Neuronal stem cell (in vitro differentiated cells): Measurements from ENCODE around the gene SERPINB6.

ENCODE experiments used
- DNase-seq: peaks from one replicate; pipeline ENCODE4 v3.0.0-alpha.2; 2013; ENCODE audit warnings: low spot score
- H2AFZ ChIP-seq: one replicate; pipeline ENCODE4 v1.6.1; 2013; ENCODE audit warnings: mild to moderate bottlenecking, low read length, inconsistent platforms
- H2AK5ac ChIP-seq: 2 replicates; pipeline ENCODE4 v1.6.1; 2013; ENCODE audit warnings: low read depth, mild to moderate bottlenecking, inconsistent platforms, low read length, moderate library complexity, mixed read lengths
- H2BK120ac ChIP-seq: 2 replicates; pipeline ENCODE4 v1.6.1; 2013; ENCODE audit warnings: low read depth, mild to moderate bottlenecking, inconsistent platforms, low read length, moderate library complexity, mixed read lengths
- H2BK12ac ChIP-seq: one replicate; pipeline ENCODE4 v1.6.1; 2013; ENCODE audit warnings: low read length, inconsistent platforms
- H2BK15ac ChIP-seq: 2 replicates; pipeline ENCODE4 v1.6.1; 2013; ENCODE audit warnings: mild to moderate bottlenecking, low read length, inconsistent platforms, mixed read lengths
- H2BK5ac ChIP-seq: one replicate; pipeline ENCODE4 v1.6.1; 2013; ENCODE audit warnings: inconsistent platforms, mild to moderate bottlenecking, low read length, moderate library complexity
- H3K14ac ChIP-seq: one replicate; pipeline ENCODE4 v1.6.1; 2013; ENCODE audit warnings: low read length, inconsistent platforms
- H3K18ac ChIP-seq: 2 replicates; pipeline ENCODE4 v1.6.1; 2013; ENCODE audit warnings: low read length, inconsistent platforms
- H3K23ac ChIP-seq: 2 replicates; pipeline ENCODE4 v1.6.1; 2013; ENCODE audit warnings: low read depth, mild to moderate bottlenecking, mixed read lengths, low read length, inconsistent platforms; ENCODE audit not compliant: poor library complexity
- H3K27ac ChIP-seq: replicated peaks from 3 replicates; pipeline ENCODE4 v1.5.1; 2013; ENCODE audit warnings: low read length, inconsistent platforms
- H3K27me3 ChIP-seq, 3 experiments: 2 replicates each; pipeline ENCODE4 v1.6.1; 2013; ENCODE audit warnings: low read length in 3 of 3, mild to moderate bottlenecking in 2 of 3, inconsistent platforms in 1 of 3, low read depth in 1 of 3, mixed read lengths in 1 of 3, moderate library complexity in 1 of 3; ENCODE audit not compliant: control insufficient read depth in 3 of 3, insufficient read depth in 3 of 3
- H3K36me3 ChIP-seq, 2 donors: replicated peaks in 1 of 2; 2 replicates each; pipeline ENCODE4 v1.6.1; 2013; ENCODE audit warnings: low read length in 2 of 2; ENCODE audit not compliant: control insufficient read depth in 2 of 2, insufficient read depth in 2 of 2
- H3K4ac ChIP-seq: 2 replicates; pipeline ENCODE4 v1.6.1; 2013; ENCODE audit warnings: inconsistent platforms, mild to moderate bottlenecking, low read length, moderate library complexity
- H3K4me1 ChIP-seq, 2 donors: 1 replicate in 1 of 2; 2 replicates in 1 of 2; pipeline ENCODE4 v1.6.1; 2013; ENCODE audit warnings: low read length in 2 of 2, low read depth in 1 of 2; ENCODE audit not compliant: control insufficient read depth in 2 of 2, insufficient read depth in 1 of 2
- H3K4me2 ChIP-seq: one replicate; pipeline ENCODE4 v1.6.1; 2013; ENCODE audit warnings: mild to moderate bottlenecking, low read length, inconsistent platforms; ENCODE audit not compliant: insufficient read depth, poor library complexity, severe bottlenecking
- H3K4me3 ChIP-seq, 2 donors: 2 replicates each; pipeline ENCODE4 v1.5.1; 2013; ENCODE audit warnings: low read length in 2 of 2, mild to moderate bottlenecking in 2 of 2, inconsistent platforms in 1 of 2, moderate library complexity in 1 of 2
- H3K79me1 ChIP-seq: one replicate; pipeline ENCODE4 v1.6.1; 2013; ENCODE audit warnings: low read depth, mild to moderate bottlenecking, inconsistent platforms, low read length, moderate library complexity
- H3K9ac ChIP-seq: one replicate; pipeline ENCODE4 v1.6.1; 2013; ENCODE audit warnings: mild to moderate bottlenecking, low read depth, low read length, inconsistent platforms; ENCODE audit not compliant: poor library complexity
- H3K9me3 ChIP-seq, 2 donors: replicated peaks in 1 of 2; 2 replicates each; pipeline versions ENCODE3 to v1.6.1; 2013; ENCODE audit warnings: low read length in 2 of 2, mild to moderate bottlenecking in 2 of 2, inconsistent platforms in 1 of 2, low read depth in 1 of 2, mixed read lengths in 1 of 2, moderate library complexity in 1 of 2; ENCODE audit not compliant: control insufficient read depth in 2 of 2, insufficient read depth in 1 of 2
- H4K8ac ChIP-seq: one replicate; pipeline ENCODE4 v1.6.1; 2013; ENCODE audit warnings: low read depth, mild to moderate bottlenecking, inconsistent platforms, low read length, moderate library complexity
- H4K91ac ChIP-seq: one replicate; pipeline ENCODE4 v1.6.1; 2013; ENCODE audit warnings: low read length, low read depth, mild to moderate bottlenecking, inconsistent platforms; ENCODE audit not compliant: poor library complexity
- WGBS, 2 donors: extraction: QIAGEN DNeasy Blood & Tissue Kit; methylation state at CpG; one replicate each; pipeline ENCODE4 v1.1.7; 2013; ENCODE audit warnings: missing lambda C conversion rate in 2 of 2, mixed read lengths in 1 of 2; ENCODE audit not compliant: insufficient read length in 2 of 2, insufficient replicate concordance in 1 of 2; ENCODE audit errors: extremely low coverage in 2 of 2; 5-methylcytosine and 5-hydroxymethylcytosine counted together

The SERPINB6 gene

GRCh38 chr6:2979819-2980464 lies 8.6 kb upstream of the SERPINB6 start:
- WGBS, 2 donors, result no CpG with 5 or more reads among the region's 2 CpGs

GRCh38 chr6:2978923-2979322 lies 7.6 kb upstream of the SERPINB6 start:
- Histone ChIP-seq H3K79me1 (no peaks in the 10 kb centered on the region), H3K23ac (no peak overlapping the region), H2AK5ac (no peak overlapping the region), H4K91ac (no peak overlapping the region), H2AFZ (no peak overlapping the region), H2BK120ac (no peak overlapping the region), H2BK15ac (no peak overlapping the region), H3K14ac (no peak overlapping the region), H3K27me3 (no peaks in the 10 kb centered on the region), H3K18ac (no peak overlapping the region), H3K9ac (no peak overlapping the region), H3K36me3 (no peaks in the 10 kb centered on the region), H3K27ac (no peak overlapping the region), H3K9me3 (no peaks in the 10 kb centered on the region), H3K4me3 (no peak overlapping the region), H2BK12ac (no peak overlapping the region), H2BK5ac (no peak overlapping the region), H3K4me1 (peaks cover 0 to 9% of the 10 kb centered on the region in 2 donors), H4K8ac (no peak overlapping the region), H3K4me2 (no peak overlapping the region), H3K4ac (no peak overlapping the region)
- no peak for DNase-seq
- no CpG with 5 or more reads among the region's 4 CpGs for WGBS, 2 donors

More at GRCh38 chr6:2979819-2980464, 8.6 kb upstream of the SERPINB6 start:
- H2AK5ac ChIP-seq, result no peak overlapping the region
- no peak overlapping the region for H3K4ac ChIP-seq
- H3K9me3 ChIP-seq, result no peaks in the 10 kb centered on the region
- no peak overlapping the region for H2AFZ ChIP-seq
- no peak overlapping the region for H2BK12ac ChIP-seq
- no peak overlapping the region for H3K4me3 ChIP-seq
- no peak for DNase-seq
- H4K8ac ChIP-seq, result no peak overlapping the region
- H3K36me3 ChIP-seq, result no peaks in the 10 kb centered on the region
- no peak overlapping the region for H3K14ac ChIP-seq
- H3K79me1 ChIP-seq, result no peaks in the 10 kb centered on the region
- H3K4me1 ChIP-seq, result peaks cover 1 to 9% of the 10 kb centered on the region in 2 donors
- H3K23ac ChIP-seq, result no peak overlapping the region
- H2BK120ac ChIP-seq, result no peak overlapping the region
- H3K18ac ChIP-seq, result no peak overlapping the region
- H3K27ac ChIP-seq, result no peak overlapping the region
- H3K9ac ChIP-seq, result no peak overlapping the region
- H2BK15ac ChIP-seq, result no peak overlapping the region
- H4K91ac ChIP-seq, result no peak overlapping the region
- no peak overlapping the region for H2BK5ac ChIP-seq
- H3K4me2 ChIP-seq, result no peak overlapping the region
- H3K27me3 ChIP-seq, result no peaks in the 10 kb centered on the region

DNA sequence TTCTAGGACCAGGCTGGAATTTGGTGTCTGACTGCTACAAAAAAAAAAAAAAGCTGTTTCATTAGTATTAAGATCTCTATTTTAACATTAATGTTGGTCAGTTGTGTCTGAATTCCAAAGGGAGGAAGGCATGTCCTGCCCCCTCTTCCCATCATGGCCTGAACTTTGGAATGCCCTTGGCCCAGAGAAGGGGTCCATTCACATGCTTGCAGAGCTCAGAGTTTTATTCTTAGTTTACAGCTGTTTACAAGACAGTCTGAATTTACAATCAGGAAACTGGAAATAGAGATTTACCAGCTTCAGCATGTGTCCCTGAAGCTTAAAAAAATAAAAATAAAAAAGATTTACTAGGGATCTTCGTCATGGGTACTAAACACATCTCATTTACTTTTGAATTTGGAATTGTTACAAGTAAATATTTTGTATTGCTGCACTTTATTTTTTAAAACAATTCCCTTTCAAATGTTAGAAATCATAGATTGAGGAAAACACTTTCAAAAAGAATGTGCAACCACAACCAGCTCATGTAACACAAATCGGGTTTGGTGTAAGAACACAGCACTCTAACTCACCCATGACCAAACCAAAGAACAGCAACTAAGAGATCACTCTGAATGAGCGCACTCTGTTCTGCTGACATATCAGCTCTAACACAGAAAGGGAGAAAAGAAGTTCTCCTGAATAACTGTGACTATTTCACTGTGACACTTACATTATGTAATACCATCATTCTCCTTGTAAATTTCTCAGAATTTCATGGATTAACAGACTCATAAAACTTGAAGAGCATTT lies 6.6 kb upstream of the SERPINB6 start:
- Histone ChIP-seq H3K4ac (no peak overlapping the region), H2BK120ac (no peak overlapping the region), H2BK15ac (no peak overlapping the region), H3K14ac (no peak overlapping the region), H3K23ac (no peak overlapping the region), H3K36me3 (no peaks in the 10 kb centered on the region), H3K79me1 (no peaks in the 10 kb centered on the region), H3K4me3 (no peak overlapping the region), H3K27ac (no peak overlapping the region), H4K91ac (no peak overlapping the region), H2BK12ac (no peak overlapping the region), H3K18ac (no peak overlapping the region), H3K9me3 (no peaks in the 10 kb centered on the region), H2AFZ (no peak overlapping the region), H2AK5ac (no peak overlapping the region), H4K8ac (no peak overlapping the region), H3K27me3 (no peaks in the 10 kb centered on the region), H2BK5ac (no peak overlapping the region), H3K4me1 (peaks cover 0 to 9% of the 10 kb centered on the region in 2 donors), H3K9ac (no peak overlapping the region), H3K4me2 (no peak overlapping the region)
- no peak for DNase-seq
- WGBS, 2 donors, result no CpG with 5 or more reads among the region's 3 CpGs

- H4K8ac ChIP-seq, result no peak overlapping the region
- no peak overlapping the region for H3K23ac ChIP-seq
- H3K4me1 ChIP-seq, result peaks cover 0 to 9% of the 10 kb centered on the region in 2 donors
- H2BK120ac ChIP-seq, result no peak overlapping the region
- no peak overlapping the region for H3K4me2 ChIP-seq
- no peaks in the 10 kb centered on the region for H3K36me3 ChIP-seq
- no peak overlapping the region for H2BK15ac ChIP-seq
- no peak overlapping the region for H2BK5ac ChIP-seq
- H3K79me1 ChIP-seq, result no peaks in the 10 kb centered on the region
- H3K4ac ChIP-seq, result no peak overlapping the region
- H3K18ac ChIP-seq, result no peak overlapping the region
- H3K27ac ChIP-seq, result no peak overlapping the region
- no peak overlapping the region for H3K4me3 ChIP-seq
- no peak overlapping the region for H2AFZ ChIP-seq
- H2AK5ac ChIP-seq, result no peak overlapping the region
- H3K14ac ChIP-seq, result no peak overlapping the region
- H3K27me3 ChIP-seq, result peaks cover 0 to 2% (median 0%) of the 10 kb centered on the region in 3 experiments
- WGBS, 2 donors, result no CpG with 5 or more reads among the region's 5 CpGs
- no peak for DNase-seq
- no peak overlapping the region for H4K91ac ChIP-seq
- no peaks in the 10 kb centered on the region for H3K9me3 ChIP-seq
- H3K9ac ChIP-seq, result no peak overlapping the region
- H2BK12ac ChIP-seq, result no peak overlapping the region
Measured at GRCh38 chr6:2977290-2977689, 5.9 kb upstream of the SERPINB6 start.
